HFF-Myc (cell line): ENCODE results near the gene CADPS.

Source experiments
- DNase-seq: peaks from one replicate; pipeline ENCODE4 v3.0.0-alpha.2; 2011; ENCODE audit warnings: low read depth; ENCODE audit errors: extremely low read depth
- H3K4me3 ChIP-seq: replicated peaks from 2 replicates; pipeline ENCODE4 v1.5.1; 2011; ENCODE audit warnings: low read depth, mild to moderate bottlenecking, control low read depth, low read length
- TF ChIP-seq, protein P1 (sequence below): IDR thresholded peaks from 2 replicates; pipeline ENCODE4 v1.5.1; 2012; ENCODE audit warnings: mild to moderate bottlenecking, low read depth, low read length, control low read depth; ENCODE audit errors: missing control alignments

CADPS gene

GRCh38 chr3:62676689-62677271, 198.4 kb downstream of the CADPS start:
- TF ChIP-seq, protein P1, sequence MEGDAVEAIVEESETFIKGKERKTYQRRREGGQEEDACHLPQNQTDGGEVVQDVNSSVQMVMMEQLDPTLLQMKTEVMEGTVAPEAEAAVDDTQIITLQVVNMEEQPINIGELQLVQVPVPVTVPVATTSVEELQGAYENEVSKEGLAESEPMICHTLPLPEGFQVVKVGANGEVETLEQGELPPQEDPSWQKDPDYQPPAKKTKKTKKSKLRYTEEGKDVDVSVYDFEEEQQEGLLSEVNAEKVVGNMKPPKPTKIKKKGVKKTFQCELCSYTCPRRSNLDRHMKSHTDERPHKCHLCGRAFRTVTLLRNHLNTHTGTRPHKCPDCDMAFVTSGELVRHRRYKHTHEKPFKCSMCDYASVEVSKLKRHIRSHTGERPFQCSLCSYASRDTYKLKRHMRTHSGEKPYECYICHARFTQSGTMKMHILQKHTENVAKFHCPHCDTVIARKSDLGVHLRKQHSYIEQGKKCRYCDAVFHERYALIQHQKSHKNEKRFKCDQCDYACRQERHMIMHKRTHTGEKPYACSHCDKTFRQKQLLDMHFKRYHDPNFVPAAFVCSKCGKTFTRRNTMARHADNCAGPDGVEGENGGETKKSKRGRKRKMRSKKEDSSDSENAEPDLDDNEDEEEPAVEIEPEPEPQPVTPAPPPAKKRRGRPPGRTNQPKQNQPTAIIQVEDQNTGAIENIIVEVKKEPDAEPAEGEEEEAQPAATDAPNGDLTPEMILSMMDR, result no peak
- no peak overlapping the region for H3K4me3 ChIP-seq
- no peak for DNase-seq

DNA sequence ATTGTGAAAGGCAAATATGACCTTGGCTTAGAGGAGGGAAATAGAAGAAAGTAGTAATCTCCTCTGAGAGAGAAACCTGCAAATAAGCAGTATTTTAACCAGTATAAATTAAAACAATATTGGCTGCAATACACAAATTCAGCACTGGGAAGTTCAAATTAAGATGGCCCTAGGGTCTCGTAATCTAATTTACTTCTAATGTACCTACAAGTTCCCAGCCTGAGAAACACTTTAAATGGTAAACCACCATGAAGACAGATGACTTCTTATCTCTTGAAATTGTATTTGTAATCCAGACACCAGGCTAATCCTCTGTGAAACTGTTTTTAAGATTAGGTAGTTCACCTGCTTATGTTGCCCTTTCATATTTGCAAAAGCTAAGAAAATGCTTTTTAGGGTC, 199.7 kb downstream of the CADPS start:
- DNase-seq, result no peak
- H3K4me3 ChIP-seq, result no peak overlapping the region
- TF ChIP-seq, protein P1, result no peak

GRCh38 chr3:62672988-62673313, 202.3 kb downstream of the CADPS start:
- DNase-seq, result no peak
- no peak overlapping the region for H3K4me3 ChIP-seq
- TF ChIP-seq, protein P1, result no peak

GRCh38 chr3:62672270-62672987, 202.8 kb downstream of the CADPS start:
- H3K4me3 ChIP-seq, result no peak overlapping the region
- no peak for DNase-seq
- TF ChIP-seq, protein P1, result no peak

- TF ChIP-seq, protein P1, result no peak
- no peak overlapping the region for H3K4me3 ChIP-seq
- no peak for DNase-seq
These were observed 204.9 kb downstream of the CADPS start for GRCh38 chr3:62670351-62670750.

GRCh38 chr3:62669161-62669560, 206.1 kb downstream of the CADPS start:
- no peak overlapping the region for H3K4me3 ChIP-seq
- no peak for DNase-seq
- TF ChIP-seq, protein P1, result no peak
